HepG2 (cell line): ENCODE measurements around the gene CPA5. TPM values are rescaled to one million over a fixed set of nuclear protein-coding genes. Genes with fewer than 3 reads are reported as not detected.

Experiments used
- ATAC-seq: fragments of 200-7000 bp; cut with Tn5 transposase; 3 replicates; pipeline ENCODE4 v1.9.1; 2020; ENCODE audit warnings: mild to moderate bottlenecking, moderate library complexity
- BruUV-seq: library from RNA; stranded (reverse); fragments of 400-500 nt; replicated peaks from 2 replicates; lab custom pipeline; 2021; lab: Mats Ljungman, UMichigan
- CTCF ChIA-PET: fragments of 300-600 bp; formaldehyde crosslinking; extraction: SDS; loops from one replicate; lab custom pipeline; 2021; ENCODE audit warnings: low total read pairs, inconsistent platforms, low intra/inter-chr PET ratio; lab: Yijun Ruan, JAX
- POLR2A ChIA-PET: fragments of 350-600 bp; sonication (Branson Sonifier 250); formaldehyde crosslinking; loops from one replicate; lab custom pipeline; 2020; ENCODE audit warnings: antibody characterized with exemption, inconsistent platforms; lab: Yijun Ruan, JAX
- DNase-seq: peaks from one replicate; pipeline ENCODE4 v3.0.0-alpha.2; 2015; ENCODE audit warnings: low spot score
- FAIRE-seq: peaks from 3 replicates; lab custom pipeline; 2011; peaks lifted over from hg19 to GRCh38; lab: Jason Lieb, UNC
- H2AFZ ChIP-seq: one replicate; pipeline ENCODE4 v1.6.1; 2011; ENCODE audit warnings: low read length, inconsistent platforms
- H3K27ac ChIP-seq: fragments of 300-600 bp; 3 replicates; pipeline ENCODE4 v1.8.0; 2011; ENCODE audit warnings: mixed run types, mild to moderate bottlenecking, mixed read lengths, low read length, inconsistent platforms; ENCODE audit not compliant: insufficient read depth; ENCODE audit errors: extremely low read length
- H3K27me3 ChIP-seq, 2 experiments: fragments of 200-600 bp in 1 of 2; 2 replicates in 1 of 2; 3 replicates in 1 of 2; pipeline versions ENCODE4 v1.6.0 to v1.8.0; 2011; ENCODE audit warnings: low read length in 2 of 2, mild to moderate bottlenecking in 2 of 2, moderate library complexity in 2 of 2, inconsistent platforms in 1 of 2; ENCODE audit not compliant: insufficient read depth in 2 of 2, control insufficient read depth in 1 of 2
- H3K36me3 ChIP-seq, 2 experiments: fragments of 200-600 bp in 1 of 2; replicated peaks in 1 of 2; 2 replicates in 1 of 2; 3 replicates in 1 of 2; pipeline versions ENCODE4 v1.5.1 to v1.8.0; 2011; ENCODE audit warnings: low read length in 2 of 2, inconsistent platforms in 1 of 2; ENCODE audit not compliant: insufficient read depth in 2 of 2, control insufficient read depth in 1 of 2
- H3K4me1 ChIP-seq: 2 replicates; pipeline ENCODE4 v1.5.1; 2012; ENCODE audit warnings: low read length, inconsistent platforms; ENCODE audit not compliant: insufficient read depth
- H3K4me2 ChIP-seq: 2 replicates; pipeline ENCODE4 v1.6.0; 2011; ENCODE audit warnings: low read depth, low read length, inconsistent platforms
- H3K4me3 ChIP-seq, 3 experiments: fragments of 200-600 bp in 1 of 3; sonication (generic), shearing (Covaris generic) in 1 of 3; replicated peaks in 1 of 3; 2 replicates each; pipeline ENCODE4 v1.5.1; 2011 to 2016; ENCODE audit warnings: low read length in 3 of 3, inconsistent platforms in 2 of 3, low read depth in 2 of 3, mild to moderate bottlenecking in 2 of 3, control low read depth in 1 of 3, mixed read lengths in 1 of 3; ENCODE audit not compliant: insufficient read depth in 1 of 3
- H3K79me2 ChIP-seq: one replicate; pipeline ENCODE4 v1.6.1; 2011; ENCODE audit warnings: low read length, inconsistent platforms; ENCODE audit not compliant: insufficient read depth
- H3K9ac ChIP-seq: 2 replicates; pipeline ENCODE4 v1.6.0; 2011; ENCODE audit warnings: mild to moderate bottlenecking, low read depth, low read length, inconsistent platforms; ENCODE audit not compliant: insufficient read depth
- H3K9me3 ChIP-seq: 2 replicates; pipeline ENCODE4 v1.5.1; 2012; ENCODE audit warnings: mild to moderate bottlenecking, low read length
- H4K20me1 ChIP-seq: 2 replicates; pipeline ENCODE4 v1.6.0; 2011; ENCODE audit warnings: inconsistent platforms, mild to moderate bottlenecking, low read length, moderate library complexity; ENCODE audit not compliant: insufficient read depth
- AHR ChIP-seq: IDR thresholded peaks from 2 replicates; pipeline ENCODE4 v1.6.1; 2018; ENCODE audit warnings: missing genetic modification reagents, missing compliant biosample characterization
- ATF5 ChIP-seq: sonication (generic); formaldehyde crosslinking; IDR thresholded peaks from 2 replicates; pipeline ENCODE4 v1.4.0; 2020; ENCODE audit warnings: mild to moderate bottlenecking, low read depth, missing genetic modification reagents
- CHD2 ChIP-seq: IDR thresholded peaks from 2 replicates; pipeline ENCODE4 v1.6.1; 2011; ENCODE audit warnings: low read depth, low read length, improper control_type of control experiment
- GMEB2 ChIP-seq: IDR thresholded peaks from 2 replicates; pipeline ENCODE4 v1.6.1; 2016; ENCODE audit warnings: missing biosample characterization, missing genetic modification reagents, low read depth
- HOXD1 ChIP-seq: sonication (generic); formaldehyde crosslinking; IDR thresholded peaks from 2 replicates; pipeline ENCODE4 v1.5.0; 2020; ENCODE audit warnings: missing genetic modification reagents
- IKZF1 ChIP-seq: fragments of 450-650 bp; IDR thresholded peaks from 2 replicates; pipeline ENCODE4 v1.7.1; 2016
- KLF9 ChIP-seq: IDR thresholded peaks from 2 replicates; pipeline ENCODE4 v1.6.1; 2016; ENCODE audit warnings: low read depth
- MLLT10 ChIP-seq: sonication (generic); formaldehyde crosslinking; IDR thresholded peaks from 2 replicates; pipeline ENCODE4 v1.4.0; 2020; ENCODE audit warnings: missing genetic modification reagents
- NFKB2 ChIP-seq: sonication (generic); formaldehyde crosslinking; IDR thresholded peaks from 2 replicates; pipeline ENCODE4 v1.4.0; 2020; ENCODE audit warnings: missing genetic modification reagents, borderline replicate concordance
- PHF8 ChIP-seq: sonication (generic); formaldehyde crosslinking; IDR thresholded peaks from 2 replicates; pipeline ENCODE4 v1.5.0; 2020; ENCODE audit warnings: missing genetic modification reagents
- PREB ChIP-seq: sonication (generic); formaldehyde crosslinking; IDR thresholded peaks from 2 replicates; pipeline ENCODE4 v1.4.0; 2020; ENCODE audit warnings: missing genetic modification reagents
- TOPORS ChIP-seq: sonication (generic); formaldehyde crosslinking; IDR thresholded peaks from 2 replicates; pipeline ENCODE4 v1.8.0; 2023; ENCODE audit warnings: mild to moderate bottlenecking, missing genetic modification reagents
- ZIK1 ChIP-seq: sonication (generic); formaldehyde crosslinking; IDR thresholded peaks from 2 replicates; pipeline ENCODE4 v1.5.0; 2020; ENCODE audit warnings: mild to moderate bottlenecking, low read depth, missing genetic modification reagents, borderline replicate concordance
- ZKSCAN5 ChIP-seq: sonication (generic); formaldehyde crosslinking; IDR thresholded peaks from 2 replicates; pipeline ENCODE4 v1.5.1; 2020; ENCODE audit warnings: mild to moderate bottlenecking, missing genetic modification reagents
- ZNF207 ChIP-seq: fragments of 450-650 bp; IDR thresholded peaks from 2 replicates; pipeline ENCODE4 v1.6.1; 2016; ENCODE audit warnings: antibody characterized with exemption, borderline replicate concordance
- ZNF224 ChIP-seq: sonication (generic); formaldehyde crosslinking; IDR thresholded peaks from 2 replicates; pipeline ENCODE4 v1.5.0; 2020; ENCODE audit warnings: mild to moderate bottlenecking, missing genetic modification reagents
- ZNF710 ChIP-seq: sonication (generic); formaldehyde crosslinking; IDR thresholded peaks from 2 replicates; pipeline ENCODE4 v1.5.0; 2020; ENCODE audit warnings: mild to moderate bottlenecking, missing genetic modification reagents, borderline replicate concordance
- WGBS: methylation state at CpG from one replicate; pipeline ENCODE4 v1.1.6; 2017; ENCODE audit warnings: low lambda C conversion rate; 5-methylcytosine and 5-hydroxymethylcytosine counted together
- in situ Hi-C: cut with HindIII; loops from 2 replicates; pipeline ENCODE4 v1.10.0; 2017; ENCODE audit warnings: low pct_unique_long_range_greater_than_20kb; ENCODE audit not compliant: extremely low pct_ligation_motif_present
- intact Hi-C: fragments of 100-400 bp; cut with micrococcal nuclease; formaldehyde crosslinking; loops from one replicate; pipeline ENCODE4 v1.10.0; 2022; ENCODE audit not compliant: unreplicated experiment
- polyA plus RNA-seq, 8 experiments: library from polyadenylated mRNA; depleted of rRNA in 3 of 8; stranded (reverse) in 7 of 8; unstranded in 1 of 8; fragments of >200 nt; fragmentation: Illumina TruSeq in 4 of 8; extraction: Trizol in 4 of 8; gene quantifications; 2 replicates each; pipeline versions ENCODE4 v1.2.1 to v1.2.3, GENCODE V29; 2011 to 2016; ENCODE audit warnings: low read depth in 4 of 8, missing spikeins in 1 of 8, mixed read lengths in 1 of 8; ENCODE audit not compliant: insufficient read depth in 1 of 8
- total RNA-seq, 5 experiments: library from RNA; depleted of rRNA; stranded (reverse); fragments of >200 nt; fragmentation: Illumina TruSeq; extraction: Trizol; gene quantifications; 2 replicates each; pipeline ENCODE4 v1.2.3, GENCODE V29; 2016; ENCODE audit warnings: low read depth in 1 of 5
- TF ChIP-seq, protein P1 (sequence below): sonication (generic); formaldehyde crosslinking; IDR thresholded peaks from 2 replicates; pipeline ENCODE4 v1.8.0; 2022; ENCODE audit warnings: mild to moderate bottlenecking, missing genetic modification reagents, moderate library complexity
- TF ChIP-seq, protein P2 (sequence below): sonication (generic); formaldehyde crosslinking; IDR thresholded peaks from 2 replicates; pipeline ENCODE4 v1.4.0; 2020; ENCODE audit warnings: missing genetic modification reagents, borderline replicate concordance

CPA5 gene
- total and polyA plus RNA-seq, 2 of the 13 experiments (the other 11 are each of a cell fraction or from before 2014, with no cell fraction given): 0.48 TPM; not detected in 1

DNA sequence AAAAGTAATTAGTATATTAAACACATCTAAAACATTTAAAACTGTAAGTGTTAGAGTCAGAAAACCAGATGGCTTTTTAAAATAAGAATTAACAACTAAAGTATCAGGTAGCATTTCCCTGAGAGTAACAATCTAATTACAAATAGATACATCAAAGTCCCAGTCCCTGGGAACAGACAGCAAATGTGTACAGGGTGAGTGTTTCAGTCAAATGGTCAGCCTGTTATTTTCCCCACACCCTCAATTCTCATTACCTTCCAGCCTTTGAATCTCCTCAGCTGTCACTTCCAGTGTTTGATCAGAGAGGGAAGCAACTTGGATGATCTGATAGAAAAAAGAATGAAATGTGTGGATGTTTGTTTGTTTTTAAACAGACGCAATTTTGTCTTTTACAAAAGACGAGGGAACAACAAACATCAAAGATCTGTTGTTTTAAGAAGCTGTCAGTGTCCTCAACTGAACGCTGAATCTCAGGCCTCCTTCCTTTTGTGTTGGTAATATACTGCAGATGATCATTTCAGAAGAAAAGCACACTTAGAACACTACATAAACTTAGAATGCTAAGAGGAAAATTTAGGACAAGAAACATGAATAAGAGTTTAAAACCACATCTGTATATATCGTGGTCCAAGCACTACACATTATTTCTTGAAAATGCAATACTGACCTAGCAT lies 66.4 kb downstream of the CPA5 start:
- CTCF ChIA-PET: no interaction called here
- BruUV-seq: no TSS peak
- Histone ChIP-seq H3K79me2 (no peaks in the 10 kb centered on the region), H3K27me3 (no peaks in the 10 kb centered on the region), H3K9me3 (no peaks in the 10 kb centered on the region), H4K20me1 (no peaks in the 10 kb centered on the region), H3K4me3 (no peak overlapping the region), H3K4me1 (no peaks in the 10 kb centered on the region), H2AFZ (no peak overlapping the region), H3K4me2 (no peak overlapping the region), H3K27ac (no peak overlapping the region), H3K9ac (no peak overlapping the region), H3K36me3 (no peaks in the 10 kb centered on the region)
- intact Hi-C loops (no loop called here), in situ Hi-C loops (no loop called here)
- DNase-seq (no peak), FAIRE-seq (no peak), ATAC-seq (no peak)
- 80% methylated on average over 4 of the region's 4 CpGs for WGBS
- POLR2A ChIA-PET: interaction anchor here (1.6 kb wide), 1 partner anchor 30 kb away, joined by 3 read pairs; the partner anchor contains the start of gene CEP41
- no peak for TF ChIP-seq CHD2
- TF ChIP-seq GMEB2 (CRISPR knock-in tag): no peak
- TF ChIP-seq ZNF710: no peak
- TF ChIP-seq HOXD1 (CRISPR knock-in tag): no peak
- TF ChIP-seq NFKB2 (CRISPR knock-in tag): no peak
- TF ChIP-seq ZNF224 (CRISPR knock-in tag): no peak
- no peak for TF ChIP-seq ATF5
- TF ChIP-seq ZIK1 (CRISPR knock-in tag): no peak
- no peak for TF ChIP-seq TOPORS (CRISPR knock-in tag)
- TF ChIP-seq, protein P1, sequence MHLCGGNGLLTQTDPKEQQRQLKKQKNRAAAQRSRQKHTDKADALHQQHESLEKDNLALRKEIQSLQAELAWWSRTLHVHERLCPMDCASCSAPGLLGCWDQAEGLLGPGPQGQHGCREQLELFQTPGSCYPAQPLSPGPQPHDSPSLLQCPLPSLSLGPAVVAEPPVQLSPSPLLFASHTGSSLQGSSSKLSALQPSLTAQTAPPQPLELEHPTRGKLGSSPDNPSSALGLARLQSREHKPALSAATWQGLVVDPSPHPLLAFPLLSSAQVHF (CRISPR knock-in tag): no peak
- TF ChIP-seq IKZF1: no peak
- TF ChIP-seq PREB (CRISPR knock-in tag): no peak
- no peak for TF ChIP-seq ZNF207
- TF ChIP-seq ZKSCAN5: no peak
- TF ChIP-seq MLLT10: no peak
- TF ChIP-seq AHR (CRISPR knock-in tag): no peak
- TF ChIP-seq, protein P2, sequence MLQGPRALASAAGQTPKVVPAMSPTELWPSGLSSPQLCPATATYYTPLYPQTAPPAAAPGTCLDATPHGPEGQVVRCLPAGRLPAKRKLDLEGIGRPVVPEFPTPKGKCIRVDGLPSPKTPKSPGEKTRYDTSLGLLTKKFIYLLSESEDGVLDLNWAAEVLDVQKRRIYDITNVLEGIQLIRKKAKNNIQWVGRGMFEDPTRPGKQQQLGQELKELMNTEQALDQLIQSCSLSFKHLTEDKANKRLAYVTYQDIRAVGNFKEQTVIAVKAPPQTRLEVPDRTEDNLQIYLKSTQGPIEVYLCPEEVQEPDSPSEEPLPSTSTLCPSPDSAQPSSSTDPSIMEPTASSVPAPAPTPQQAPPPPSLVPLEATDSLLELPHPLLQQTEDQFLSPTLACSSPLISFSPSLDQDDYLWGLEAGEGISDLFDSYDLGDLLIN (CRISPR knock-in tag): no peak
- TF ChIP-seq PHF8 (CRISPR knock-in tag): no peak
- TF ChIP-seq KLF9: no peak
